Smooth muscle cell of the brain vasculature (primary cell): ENCODE results near the gene KCTD17.

Source experiments
- DNase-seq: peaks from one replicate; pipeline ENCODE4 v3.0.0-alpha.2; 2012; ENCODE audit warnings: low read depth, low spot score

The KCTD17 gene

GRCh38 chr22:37079158-37079557, 27.6 kb downstream of the KCTD17 start:
- DNase-seq = no peak

GRCh38 chr22:37079668-37080171, 28.2 kb downstream of the KCTD17 start:
- DNase-seq = no peak

GRCh38 chr22:37080438-37080837, 28.9 kb downstream of the KCTD17 start:
- no peak for DNase-seq

- no peak for DNase-seq
Observed at GRCh38 chr22:37080838-37081237, 29.3 kb downstream of the KCTD17 start.

- DNase-seq = no peak
Observed at GRCh38 chr22:37082251-37082873, 30.8 kb downstream of the KCTD17 start.

- no peak for DNase-seq
Observed at GRCh38 chr22:37083914-37084313, 32.4 kb downstream of the KCTD17 start.

- no peak for DNase-seq
Observed at GRCh38 chr22:37084385-37084784, 32.8 kb downstream of the KCTD17 start.

GRCh38 chr22:37086184-37086583, 34.6 kb downstream of the KCTD17 start:
- no peak for DNase-seq

GRCh38 chr22:37088108-37088605, 36.6 kb downstream of the KCTD17 start:
- DNase-seq = no peak

GRCh38 chr22:37088750-37089408, 37.3 kb downstream of the KCTD17 start:
- no peak for DNase-seq

- DNase-seq = no peak
Observed at GRCh38 chr22:37089434-37089833, 37.9 kb downstream of the KCTD17 start.

- no peak for DNase-seq
Observed at GRCh38 chr22:37090920-37091695, 39.6 kb downstream of the KCTD17 start.

GRCh38 chr22:37091994-37092393, 40.5 kb downstream of the KCTD17 start:
- no peak for DNase-seq

- no peak for DNase-seq
Observed at GRCh38 chr22:37092997-37093396, 41.5 kb downstream of the KCTD17 start.

- DNase-seq = no peak
Observed at GRCh38 chr22:37094239-37094638, 42.7 kb downstream of the KCTD17 start.

- no peak for DNase-seq
Observed at GRCh38 chr22:37095113-37095512, 43.6 kb downstream of the KCTD17 start.

GRCh38 chr22:37097346-37097745, 45.8 kb downstream of the KCTD17 start:
- DNase-seq = no peak

- DNase-seq = no peak
Observed at GRCh38 chr22:37098976-37099591, 47.5 kb downstream of the KCTD17 start.

- no peak for DNase-seq
Observed at GRCh38 chr22:37100589-37101127, 49.1 kb downstream of the KCTD17 start.

- DNase-seq = no peak
Observed at GRCh38 chr22:37101311-37102066, 49.9 kb downstream of the KCTD17 start.

- DNase-seq = no peak
Observed at GRCh38 chr22:37103151-37103550, 51.6 kb downstream of the KCTD17 start.
